Activated CD8-positive, alpha-beta memory T cell treated with anti-CD3 and anti-CD28 coated beads for 36 hours (primary cell): ENCODE results near the gene ALDH8A1. TPM values are rescaled to one million over a fixed set of nuclear protein-coding genes. Genes with fewer than 3 reads are reported as not detected.

Source experiments
- CTCF ChIA-PET: fragments of 350-600 bp; sonication (Branson Sonifier 250); formaldehyde crosslinking; loops from one replicate; lab custom pipeline; 2021; ENCODE audit warnings: antibody characterized with exemption; lab: Charles Lee
- POLR2A ChIA-PET: fragments of 350-600 bp; sonication (Branson Sonifier 250); formaldehyde crosslinking; loops from one replicate; lab custom pipeline; 2021; ENCODE audit warnings: antibody characterized with exemption; lab: Charles Lee
- total RNA-seq, 2 experiments: library from RNA; stranded (reverse); gene quantifications; one replicate each; pipeline ENCODE4 v1.2.3, GENCODE V29; 2021

The ALDH8A1 gene
- total RNA-seq = under 1 TPM; 0.84 to 0.91 TPM

DNA sequence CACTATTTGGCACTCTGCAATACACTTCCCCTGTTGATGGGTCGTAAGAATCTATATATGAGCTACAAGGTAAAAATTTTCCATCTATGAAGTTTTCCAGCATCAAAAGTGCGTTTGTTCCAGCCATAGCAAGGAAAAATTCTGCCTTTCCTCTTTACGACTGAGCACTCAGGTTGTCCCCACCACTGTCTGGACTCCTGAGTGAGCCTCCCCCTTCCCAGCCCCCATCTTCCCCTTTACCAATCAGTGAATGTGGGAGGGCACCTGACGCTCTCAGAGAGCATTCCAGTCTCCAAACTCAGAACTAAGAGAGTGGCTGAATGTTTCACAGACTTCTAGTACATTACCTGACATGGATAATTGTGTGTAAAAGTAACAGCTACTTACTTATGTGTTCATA lies at the start of gene ALDH8A1:
TSS of gene ALDH8A1 (minus strand) at position 175 of the 400 bp plus-strand sequence. CDS start at position 127, 48 bp downstream.
- ChIA-PET CTCF (interaction anchor here (1.4 kb wide), 1 partner anchor 10 kb away, joined by 3 read pairs; no protein-coding TSS in a partner anchor), POLR2A (no interaction called here)

DNA sequence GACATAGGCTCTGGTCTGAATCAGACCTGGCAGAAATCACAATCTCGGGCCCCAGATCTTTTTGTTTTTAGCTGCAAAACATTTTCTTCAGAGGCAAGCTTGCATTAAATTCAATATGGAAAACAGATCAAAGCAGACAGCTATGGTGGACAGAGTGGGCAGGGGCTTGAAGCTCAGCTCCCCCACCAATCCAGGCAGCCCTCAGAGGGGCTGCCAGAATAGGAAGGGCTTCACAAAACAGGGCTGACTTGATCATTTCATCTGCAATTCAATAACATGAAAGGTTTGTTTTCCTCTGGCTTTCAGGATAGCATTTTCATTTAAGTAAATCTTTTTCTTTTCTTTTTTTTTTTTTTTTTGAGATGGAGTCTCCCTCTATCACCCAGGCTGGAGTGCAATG lies 49.2 kb upstream of the ALDH8A1 start:
- POLR2A ChIA-PET = no interaction called here
- CTCF ChIA-PET = no interaction called here

GRCh38 chr6:134997133-134997995 lies 47.5 kb upstream of the ALDH8A1 start:
- POLR2A ChIA-PET = no interaction called here
- CTCF ChIA-PET = no interaction called here

DNA sequence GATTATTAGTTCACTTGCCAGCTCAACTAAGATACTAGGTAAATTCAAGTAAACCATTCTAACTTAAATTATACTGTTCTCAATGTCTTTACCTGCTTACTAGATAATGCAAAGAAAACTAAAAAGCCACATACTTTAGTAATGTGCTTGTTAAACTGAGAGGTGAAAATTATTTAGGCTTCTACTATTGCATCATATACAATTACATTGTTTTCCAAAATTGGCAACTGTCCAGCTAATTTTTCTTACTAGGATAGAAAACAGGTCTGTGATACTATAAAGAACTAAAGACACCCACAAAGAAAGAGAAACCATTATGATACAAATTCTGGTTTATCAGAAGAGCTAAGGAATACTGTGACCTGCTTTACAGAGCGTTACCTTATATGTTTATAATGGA lies 45.6 kb upstream of the ALDH8A1 start:
- ChIA-PET CTCF (no interaction called here), POLR2A (no interaction called here)

GRCh38 chr6:134994431-134994830 lies 44.5 kb upstream of the ALDH8A1 start:
- POLR2A ChIA-PET = no interaction called here
- CTCF ChIA-PET = no interaction called here

DNA sequence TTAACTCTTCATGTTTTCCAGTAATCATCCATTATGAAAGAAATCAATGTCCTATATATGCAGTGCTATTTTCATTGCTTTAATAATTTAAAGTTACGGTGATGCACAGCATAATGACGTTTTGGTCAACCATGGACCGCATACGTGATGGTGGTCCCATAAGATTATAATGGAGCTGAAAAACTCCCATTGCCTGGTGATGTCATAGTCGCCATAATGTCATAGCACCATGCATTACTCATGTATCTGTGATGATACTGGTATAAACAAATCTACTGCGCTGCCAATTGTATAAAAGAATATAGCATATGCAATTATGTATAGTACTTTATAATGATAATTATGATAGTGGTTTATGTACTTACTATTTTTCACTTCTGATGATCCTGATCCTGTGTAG lies 42.3 kb upstream of the ALDH8A1 start:
- CTCF ChIA-PET = no interaction called here
- POLR2A ChIA-PET = no interaction called here

- CTCF ChIA-PET = no interaction called here
- POLR2A ChIA-PET = no interaction called here
Measured at GRCh38 chr6:134990262-134990661, 40.4 kb upstream of the ALDH8A1 start.

GRCh38 chr6:134984821-134985220 lies 34.9 kb upstream of the ALDH8A1 start:
- ChIA-PET POLR2A (no interaction called here), CTCF (no interaction called here)

GRCh38 chr6:134983823-134984222 lies 33.9 kb upstream of the ALDH8A1 start:
- ChIA-PET POLR2A (no interaction called here), CTCF (no interaction called here)

GRCh38 chr6:134982161-134982560 lies 32.3 kb upstream of the ALDH8A1 start:
- POLR2A ChIA-PET = no interaction called here
- CTCF ChIA-PET = interaction anchor here (0.6 kb wide), 1 partner anchor 150 kb away, joined by 4 read pairs; no protein-coding TSS in a partner anchor

GRCh38 chr6:134980846-134981245 lies 30.9 kb upstream of the ALDH8A1 start:
- ChIA-PET CTCF (no interaction called here), POLR2A (no interaction called here)

DNA sequence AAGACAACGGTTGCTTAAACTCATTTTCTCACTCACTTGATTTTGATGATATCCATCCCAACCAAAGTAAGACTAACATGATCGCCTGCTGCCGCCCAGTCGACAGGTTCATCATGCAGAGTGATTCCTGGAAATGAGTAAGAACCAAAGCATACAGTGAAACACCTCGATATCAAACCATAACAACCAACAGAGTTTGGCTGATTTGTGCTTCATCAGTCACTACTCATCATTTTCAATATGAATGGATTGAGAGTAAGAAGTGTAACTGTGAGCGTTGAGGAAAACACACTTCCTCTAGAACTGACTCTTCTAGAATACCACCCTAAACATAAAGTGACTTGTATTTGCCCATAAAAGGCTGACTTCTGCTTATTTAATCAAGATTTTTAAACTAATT lies 29.2 kb upstream of the ALDH8A1 start:
- CTCF ChIA-PET = no interaction called here

GRCh38 chr6:134974370-134974769 lies 24.5 kb upstream of the ALDH8A1 start:
- ChIA-PET CTCF (no interaction called here), POLR2A (no interaction called here)

More for the DNA sequence above, 29.2 kb upstream of the ALDH8A1 start:
- POLR2A ChIA-PET = interaction anchor here (1.3 kb wide), 1 partner anchor 203 kb away, joined by 3 read pairs; no protein-coding TSS in a partner anchor

- ChIA-PET CTCF (interaction anchor here (0.8 kb wide), 1 partner anchor 78 kb away, joined by 4 read pairs; no protein-coding TSS in a partner anchor), POLR2A (no interaction called here)
Measured at GRCh38 chr6:134967711-134968110, 17.8 kb upstream of the ALDH8A1 start.

DNA sequence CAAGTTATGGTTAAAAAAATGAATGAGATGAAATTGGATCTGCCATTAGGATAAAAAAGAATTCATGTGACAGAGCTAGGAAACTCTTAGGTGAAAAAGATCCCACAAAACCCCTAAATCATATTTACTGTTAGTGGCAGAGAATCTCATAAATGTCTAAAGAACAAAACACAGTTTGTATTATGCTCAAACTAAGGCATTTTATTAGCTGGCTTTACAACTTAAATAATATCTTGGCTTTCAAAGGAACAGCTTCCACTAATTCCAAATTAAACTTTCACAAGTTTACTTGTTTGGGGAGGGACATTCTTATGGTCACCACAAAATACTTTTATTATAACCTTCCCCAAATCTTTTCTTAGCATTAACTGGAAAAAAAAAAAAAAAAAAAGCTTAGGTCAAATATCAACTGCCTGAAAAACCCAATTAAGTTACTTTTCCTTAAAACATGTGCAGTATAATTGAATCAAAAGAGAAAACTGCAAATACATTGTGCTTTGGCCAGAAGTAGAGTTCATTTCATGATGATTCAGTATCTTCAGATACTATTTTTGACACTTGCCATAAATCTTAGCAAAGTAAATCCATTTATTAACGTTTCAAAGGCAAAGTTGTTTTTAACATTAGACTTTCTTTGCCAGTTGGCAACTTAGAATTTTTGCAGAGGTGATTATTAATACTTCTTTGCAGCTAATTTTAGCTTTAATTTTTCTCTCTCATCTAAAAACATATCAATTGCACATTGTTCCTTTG lies 14.7 kb upstream of the ALDH8A1 start:
- ChIA-PET CTCF (interaction anchor here (0.7 kb wide), 1 partner anchor 502 kb away, joined by 3 read pairs; no protein-coding TSS in a partner anchor), POLR2A (interaction anchor here (0.6 kb wide), 1 partner anchor 714 kb away, joined by 5 read pairs; no protein-coding TSS in a partner anchor)

- POLR2A ChIA-PET = no interaction called here
- CTCF ChIA-PET = no interaction called here
Measured at GRCh38 chr6:134962421-134962820, 12.5 kb upstream of the ALDH8A1 start.

GRCh38 chr6:134961366-134961765 lies 11.5 kb upstream of the ALDH8A1 start:
- CTCF ChIA-PET = no interaction called here

GRCh38 chr6:134959603-134960002 lies 9.7 kb upstream of the ALDH8A1 start:
- CTCF ChIA-PET = no interaction called here
- POLR2A ChIA-PET = interaction anchor here (0.6 kb wide), 1 partner anchor 223 kb away, joined by 3 read pairs; no protein-coding TSS in a partner anchor

More at GRCh38 chr6:134961366-134961765, 11.5 kb upstream of the ALDH8A1 start:
- POLR2A ChIA-PET = no interaction called here

DNA sequence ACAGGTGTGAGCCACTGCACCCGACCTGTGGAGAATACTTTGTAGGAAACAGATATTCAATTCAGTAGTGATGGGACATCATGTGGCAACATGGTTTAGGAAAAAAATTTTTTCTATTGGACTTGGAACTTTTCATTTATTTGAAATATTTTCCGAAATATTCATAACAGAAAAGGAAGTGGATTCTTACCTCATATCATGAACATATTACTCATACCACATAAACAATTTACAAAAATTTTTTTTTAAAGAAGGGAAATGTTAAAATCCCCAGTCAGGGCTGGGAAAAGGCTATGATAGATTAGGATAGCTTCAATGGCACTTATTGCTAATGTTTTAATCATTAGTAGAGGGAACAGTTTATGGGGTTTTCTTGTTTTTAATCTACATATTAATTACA lies 6.8 kb upstream of the ALDH8A1 start:
- ChIA-PET CTCF (no interaction called here), POLR2A (no interaction called here)

DNA sequence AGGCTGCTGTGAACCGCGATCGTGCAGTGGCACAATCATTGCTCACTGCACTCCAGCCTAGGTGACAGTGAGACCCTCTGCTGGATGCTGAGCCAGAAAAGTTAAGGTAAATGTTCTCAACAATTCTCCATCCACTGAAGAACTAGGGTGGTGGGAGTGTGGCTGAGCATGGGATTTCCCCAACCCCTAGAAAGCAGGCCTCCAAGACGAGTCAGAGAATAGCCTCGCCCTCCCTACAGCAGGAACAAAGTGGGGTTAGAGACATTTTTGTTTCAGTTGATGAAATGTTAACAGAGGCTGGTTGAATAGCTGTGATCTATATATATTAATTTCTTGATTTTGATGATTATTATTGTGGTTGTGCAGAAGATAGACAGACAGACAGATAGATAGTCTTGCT lies 6.1 kb upstream of the ALDH8A1 start:
- CTCF ChIA-PET = no interaction called here

More for the DNA sequence above, 6.1 kb upstream of the ALDH8A1 start:
- POLR2A ChIA-PET = no interaction called here
